H1 (cell line): ENCODE measurements around the gene CX3CL1.

Source experiments
- ATF2 ChIP-seq: IDR thresholded peaks from 2 replicates; pipeline ENCODE4 v1.6.1; 2012; ENCODE audit warnings: low read length, inconsistent platforms
- SIX5 ChIP-seq: IDR thresholded peaks from 2 replicates; pipeline ENCODE4 v1.6.1; 2011; ENCODE audit warnings: mild to moderate bottlenecking, low read depth, low read length

- no peak for TF ChIP-seq SIX5
- no peak for TF ChIP-seq ATF2
Observed at GRCh38 chr16:57374067-57374534, 1.8 kb downstream of the CX3CL1 start.
